ENCODE measurements around the gene ABHD12.

ABHD12 gene

DNA sequence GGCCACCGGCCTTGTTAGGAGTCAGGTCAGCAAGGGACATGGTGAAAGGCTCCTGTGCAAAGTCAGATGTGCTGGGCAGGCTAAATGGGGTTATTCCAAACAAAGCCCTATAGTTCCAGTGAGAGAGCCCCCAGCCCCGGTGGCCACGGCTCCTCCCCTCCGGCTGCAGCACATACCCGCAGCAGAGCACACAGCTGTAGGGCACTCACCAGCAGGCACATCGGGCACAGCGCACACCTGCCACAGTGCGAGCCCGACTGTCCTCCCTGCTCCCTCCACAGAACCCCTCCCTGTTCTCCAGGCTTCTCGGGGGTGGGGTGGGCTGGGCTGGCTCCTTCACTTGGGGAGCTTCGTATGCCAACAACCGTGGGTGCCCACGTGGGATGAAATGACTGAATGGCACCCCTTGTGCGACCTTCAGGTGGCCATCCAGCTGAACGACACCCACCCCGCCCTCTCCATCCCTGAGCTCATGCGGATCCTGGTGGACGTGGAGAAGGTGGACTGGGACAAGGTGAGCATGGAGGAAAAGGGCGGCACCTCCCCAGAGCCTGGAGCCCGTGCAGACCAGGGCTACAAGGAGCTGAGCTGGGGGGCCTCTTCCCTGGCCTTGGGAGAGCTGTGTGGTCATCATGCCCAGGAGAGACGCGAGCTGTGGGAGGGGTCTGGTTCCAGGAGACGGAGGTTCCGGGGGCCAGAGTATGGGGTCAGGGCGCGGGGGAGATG, 111.8 kb downstream of the ABHD12 start:
- Mint-ChIP-seq H3K4me1 (ENCODE audit: low read depth in 2 of 2) (peaks cover 4 to 6% of the 10 kb centered on the region in 2 donors), H3K27me3 (no peaks in the 10 kb centered on the region), H3K4me3 (no peak overlapping the region), H3K9me3 (no peaks in the 10 kb centered on the region), H3K27ac (no peak overlapping the region), H3K36me3 (ENCODE audit: insufficient read depth) (peaks cover 27% of the 10 kb centered on the region)
- ATAC-seq (replicated peaks) (no peak), DNase-seq (no peak)

- peak overlapping the region in 1 of 2 donors; percentile 54 for H3K27ac Mint-ChIP-seq
These were observed 112.6 kb downstream of the ABHD12 start for GRCh38 chr20:25277941-25278521.

DNA sequence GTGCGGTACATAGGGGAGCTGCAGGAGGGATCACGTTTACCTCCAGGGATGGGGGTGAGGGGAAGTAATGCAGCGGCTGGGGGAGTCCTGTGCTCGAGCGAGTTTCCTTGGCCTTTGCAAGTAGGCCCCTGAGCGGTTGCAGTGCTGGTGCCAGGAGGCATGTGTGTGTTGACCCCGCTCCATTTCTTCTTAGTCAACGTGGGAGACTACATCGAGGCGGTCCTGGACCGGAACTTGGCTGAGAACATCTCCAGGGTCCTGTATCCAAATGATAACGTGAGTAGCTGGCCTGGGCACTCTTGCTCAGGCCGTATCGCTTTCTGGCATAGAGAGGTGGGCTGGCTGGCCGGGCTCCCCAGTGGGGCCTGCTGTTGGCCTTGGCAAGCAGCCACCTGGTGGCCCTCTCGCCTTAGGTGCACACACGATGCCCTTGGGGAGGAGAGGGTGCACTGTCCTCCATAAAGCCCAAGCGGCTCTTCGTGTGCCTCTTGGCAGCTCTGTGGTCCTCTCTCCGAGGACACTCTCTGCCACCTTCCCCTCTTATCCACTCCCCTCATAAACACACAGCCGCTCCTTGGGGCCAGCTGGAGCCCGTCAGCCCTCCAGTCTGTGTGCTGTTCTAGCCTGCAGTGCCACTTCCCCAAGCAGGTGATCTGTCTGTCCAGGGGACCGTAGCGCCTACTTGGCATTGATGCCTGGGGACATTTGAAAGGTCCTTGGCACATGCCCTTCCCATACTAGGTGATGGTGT, 113.4 kb downstream of the ABHD12 start:
- Mint-ChIP-seq H3K4me1 (ENCODE audit: low read depth in 2 of 2) (peaks cover 3 to 6% of the 10 kb centered on the region in 2 donors), H3K36me3 (ENCODE audit: insufficient read depth) (peaks cover 29% of the 10 kb centered on the region), H3K9me3 (no peaks in the 10 kb centered on the region), H3K27ac (peak overlapping the region in 1 of 2 donors; percentile 54), H3K4me3 (no peak overlapping the region), H3K27me3 (no peaks in the 10 kb centered on the region)
- ATAC-seq (replicated peaks) (no peak), DNase-seq (no peak)

More at GRCh38 chr20:25277941-25278521, 112.6 kb downstream of the ABHD12 start:
- H3K36me3 Mint-ChIP-seq (ENCODE audit: insufficient read depth): peaks cover 30% of the 10 kb centered on the region
- peaks cover 3 to 6% of the 10 kb centered on the region in 2 donors for H3K4me1 Mint-ChIP-seq (ENCODE audit: low read depth in 2 of 2)
- no peaks in the 10 kb centered on the region for H3K27me3 Mint-ChIP-seq
- H3K9me3 Mint-ChIP-seq: no peaks in the 10 kb centered on the region
- DNase-seq (no peak), ATAC-seq (replicated peaks) (no peak)
- H3K4me3 Mint-ChIP-seq: no peak overlapping the region

GRCh38 chr20:25276533-25277050, 114.0 kb downstream of the ABHD12 start:
- Mint-ChIP-seq H3K4me3 (no peak overlapping the region), H3K27ac (peak overlapping the region in 1 of 2 donors; percentile 81), H3K9me3 (no peaks in the 10 kb centered on the region), H3K4me1 (ENCODE audit: low read depth in 2 of 2) (peaks cover 3 to 6% of the 10 kb centered on the region in 2 donors), H3K36me3 (ENCODE audit: insufficient read depth) (peaks cover 29% of the 10 kb centered on the region), H3K27me3 (no peaks in the 10 kb centered on the region)
- no peak for ATAC-seq (replicated peaks)
- DNase-seq: no peak

GRCh38 chr20:25275813-25276532, 114.7 kb downstream of the ABHD12 start:
- DNase-seq: no peak
- H3K36me3 Mint-ChIP-seq (ENCODE audit: insufficient read depth): peaks cover 29% of the 10 kb centered on the region
- no peak overlapping the region for H3K4me3 Mint-ChIP-seq
- no peak for ATAC-seq (replicated peaks)
- no peaks in the 10 kb centered on the region for H3K27me3 Mint-ChIP-seq
- H3K4me1 Mint-ChIP-seq (ENCODE audit: low read depth in 2 of 2): peaks cover 3 to 6% of the 10 kb centered on the region in 2 donors
- H3K9me3 Mint-ChIP-seq: no peaks in the 10 kb centered on the region
- peak overlapping the region in 1 of 2 donors; percentile 81 for H3K27ac Mint-ChIP-seq

- no peak for DNase-seq
- no peak for ATAC-seq (replicated peaks)
- Mint-ChIP-seq H3K27ac (peak overlapping the region in 1 of 2 donors; percentile 81), H3K27me3 (no peaks in the 10 kb centered on the region), H3K4me3 (no peak overlapping the region), H3K36me3 (ENCODE audit: insufficient read depth) (peaks cover 32% of the 10 kb centered on the region), H3K9me3 (no peaks in the 10 kb centered on the region), H3K4me1 (ENCODE audit: low read depth in 2 of 2) (peaks cover 3 to 6% of the 10 kb centered on the region in 2 donors)
These were observed 115.5 kb downstream of the ABHD12 start for GRCh38 chr20:25274891-25275812.

GRCh38 chr20:25274481-25274880, 116.2 kb downstream of the ABHD12 start:
- H3K4me1 Mint-ChIP-seq (ENCODE audit: low read depth in 2 of 2): peaks cover 3 to 6% of the 10 kb centered on the region in 2 donors
- no peak overlapping the region for H3K27ac Mint-ChIP-seq
- H3K36me3 Mint-ChIP-seq (ENCODE audit: insufficient read depth): peaks cover 33% of the 10 kb centered on the region
- no peaks in the 10 kb centered on the region for H3K27me3 Mint-ChIP-seq
- H3K4me3 Mint-ChIP-seq: no peak overlapping the region
- ATAC-seq (replicated peaks) (no peak), DNase-seq (no peak)
- no peaks in the 10 kb centered on the region for H3K9me3 Mint-ChIP-seq

DNA sequence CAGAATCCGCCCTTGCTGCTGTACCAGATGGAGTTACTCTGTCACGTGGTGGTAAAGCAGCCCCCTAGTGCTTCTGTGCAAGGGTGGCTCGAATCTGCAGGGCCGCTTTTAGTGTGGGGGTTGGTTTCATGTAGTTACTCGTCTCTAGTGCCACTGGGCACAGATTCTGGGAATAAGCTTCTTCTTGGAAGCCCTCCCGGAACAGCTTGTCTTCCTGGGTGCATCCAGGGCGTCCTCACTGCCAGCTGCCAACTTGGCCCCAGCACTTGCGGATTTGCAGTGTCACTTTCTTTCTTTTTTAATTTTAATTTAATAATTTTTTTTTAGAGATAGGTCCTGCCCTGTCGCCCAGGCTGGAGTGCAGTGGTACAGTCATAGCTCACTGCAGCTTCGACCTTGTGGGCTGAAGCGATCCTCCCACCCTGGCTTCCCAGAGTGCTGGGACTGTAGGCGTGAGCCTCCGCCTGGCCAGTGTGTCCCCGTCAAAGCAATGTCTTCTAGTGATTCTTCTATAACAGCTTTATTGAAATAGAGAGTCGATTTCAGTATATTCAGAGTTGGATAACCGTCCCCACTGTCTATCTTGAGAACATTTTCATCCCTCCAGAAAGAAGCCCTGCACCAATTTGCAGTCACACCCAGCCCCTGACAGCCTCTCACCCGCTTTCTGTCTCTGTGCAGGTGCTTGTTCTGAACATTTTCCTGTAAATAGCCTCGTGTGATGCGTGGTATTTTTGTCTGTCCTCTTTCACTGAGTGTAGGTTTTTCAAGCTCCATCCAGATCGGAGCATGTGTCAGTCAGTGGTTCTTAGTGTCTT, 116.9 kb downstream of the ABHD12 start:
- no peak for ATAC-seq (replicated peaks)
- peaks cover 3 to 6% of the 10 kb centered on the region in 2 donors for H3K4me1 Mint-ChIP-seq (ENCODE audit: low read depth in 2 of 2)
- no peaks in the 10 kb centered on the region for H3K27me3 Mint-ChIP-seq
- H3K4me3 Mint-ChIP-seq: no peak overlapping the region
- no peaks in the 10 kb centered on the region for H3K9me3 Mint-ChIP-seq
- H3K27ac Mint-ChIP-seq: no peak overlapping the region
- peaks cover 33% of the 10 kb centered on the region for H3K36me3 Mint-ChIP-seq (ENCODE audit: insufficient read depth)
- no peak for DNase-seq

GRCh38 chr20:25273046-25273445, 117.6 kb downstream of the ABHD12 start:
- peaks cover 29% of the 10 kb centered on the region for H3K36me3 Mint-ChIP-seq (ENCODE audit: insufficient read depth)
- peaks cover 3 to 6% of the 10 kb centered on the region in 2 donors for H3K4me1 Mint-ChIP-seq (ENCODE audit: low read depth in 2 of 2)
- no peaks in the 10 kb centered on the region for H3K27me3 Mint-ChIP-seq
- H3K4me3 Mint-ChIP-seq: no peak overlapping the region
- no peaks in the 10 kb centered on the region for H3K9me3 Mint-ChIP-seq
- H3K27ac Mint-ChIP-seq: no peak overlapping the region
- DNase-seq: no peak
- ATAC-seq (replicated peaks): no peak

DNA sequence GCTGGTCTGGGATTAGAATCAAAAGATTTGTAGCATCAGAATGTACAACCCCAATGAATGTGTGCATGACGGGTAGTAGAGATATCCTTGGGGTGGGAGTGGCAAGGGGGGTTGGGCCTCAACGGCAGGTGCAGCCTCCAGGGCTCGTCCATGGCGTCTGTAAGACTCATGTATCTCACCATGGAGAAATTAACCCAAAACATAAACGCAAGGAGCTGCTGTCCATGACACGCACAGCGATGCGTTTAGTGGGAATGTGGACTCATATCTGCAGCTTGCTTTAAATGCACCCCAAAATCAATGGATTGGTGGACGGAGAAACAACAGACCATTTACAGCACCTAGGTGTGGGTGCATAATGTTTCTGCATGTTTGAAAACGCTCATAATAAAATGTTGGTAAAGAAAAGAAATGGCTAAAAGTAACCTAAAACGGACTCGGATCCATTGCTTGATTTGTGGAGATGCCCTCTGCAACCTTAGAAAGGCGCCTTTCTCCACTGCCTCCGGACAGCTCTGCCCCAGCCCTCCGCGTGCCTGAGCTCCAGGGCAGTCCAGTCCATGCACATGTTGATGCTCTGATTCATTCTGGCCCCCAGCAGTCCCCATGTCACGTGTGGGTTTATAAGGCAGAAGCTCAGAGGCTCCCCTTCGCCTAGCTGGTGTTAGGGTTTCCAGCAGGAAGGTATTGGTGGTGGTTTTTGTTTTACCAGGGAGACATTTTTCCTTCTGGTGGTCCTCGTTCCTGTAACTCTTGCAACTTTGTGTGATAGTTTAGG, 118.2 kb downstream of the ABHD12 start:
- ATAC-seq (replicated peaks) (no peak), DNase-seq (no peak)
- Mint-ChIP-seq H3K4me1 (ENCODE audit: low read depth in 2 of 2) (peaks cover 3 to 6% of the 10 kb centered on the region in 2 donors), H3K4me3 (no peak overlapping the region), H3K9me3 (no peaks in the 10 kb centered on the region), H3K27ac (no peak overlapping the region), H3K27me3 (no peaks in the 10 kb centered on the region), H3K36me3 (ENCODE audit: insufficient read depth) (peaks cover 29% of the 10 kb centered on the region)

DNA sequence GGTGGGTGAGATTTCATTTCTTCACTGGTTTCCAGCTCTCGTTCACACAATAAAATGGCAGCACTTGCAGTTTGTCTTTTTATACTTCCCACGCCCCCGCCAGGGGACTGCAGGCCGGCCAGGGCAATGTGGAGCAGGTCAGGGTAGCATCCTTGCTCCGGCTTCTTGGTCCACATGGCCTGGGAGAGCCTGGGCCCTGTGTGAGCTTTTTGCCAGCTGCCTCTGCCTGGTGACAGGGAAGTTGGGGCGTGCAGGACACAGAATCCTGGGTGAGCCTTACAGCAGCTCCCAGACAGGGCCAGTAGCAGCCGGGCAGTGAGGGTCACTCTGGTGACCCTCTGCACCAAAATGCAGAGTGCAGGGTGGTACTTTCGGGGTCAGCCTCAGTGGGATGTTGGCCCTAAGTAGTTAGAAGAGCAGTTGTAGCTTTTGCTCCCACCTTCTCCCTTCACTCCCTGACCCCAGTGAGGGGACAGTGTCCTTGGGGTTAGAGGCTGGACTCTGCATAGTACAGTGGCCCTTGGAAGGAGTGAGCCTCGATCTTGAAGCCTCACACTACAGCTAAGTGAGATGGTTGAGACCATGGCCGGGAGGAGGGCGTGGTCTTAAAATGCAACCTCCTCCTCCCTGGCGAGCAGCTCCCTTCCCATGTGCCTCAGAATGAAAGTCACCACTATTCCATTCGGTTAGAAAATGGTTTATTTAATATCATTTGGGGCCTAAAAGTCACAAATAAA, 119.0 kb downstream of the ABHD12 start:
- ATAC-seq (replicated peaks): no peak
- Mint-ChIP-seq H3K27ac (no peak overlapping the region), H3K36me3 (ENCODE audit: insufficient read depth) (peaks cover 27% of the 10 kb centered on the region), H3K9me3 (no peaks in the 10 kb centered on the region), H3K27me3 (no peaks in the 10 kb centered on the region), H3K4me3 (no peak overlapping the region), H3K4me1 (ENCODE audit: low read depth in 2 of 2) (peaks cover 3 to 11% of the 10 kb centered on the region in 2 donors)
- DNase-seq: no peak

Measured in effector memory CD8-positive, alpha-beta T cell (primary cell).